Nephron progenitor cell (in vitro differentiated cells): ENCODE measurements around the gene FPR2.
"Not testable (repeated sequence)": the region's sequence is repeated elsewhere in the genome, so short reads cannot be mapped to it uniquely, and the experiment has no call there.

ENCODE experiments used
- DNase-seq: peaks from one replicate; pipeline ENCODE4 v3.0.0; 2021
- H3K27ac Mint-ChIP-seq: 2 replicates; pipeline ENCODE4 v1.8.0; 2021; ENCODE audit warnings: mild to moderate bottlenecking, moderate library complexity, mixed read lengths
- H3K27me3 Mint-ChIP-seq: 2 replicates; pipeline ENCODE4 v1.8.0; 2021; ENCODE audit warnings: mild to moderate bottlenecking, low read depth, mixed read lengths; ENCODE audit not compliant: poor library complexity
- H3K36me3 Mint-ChIP-seq: 2 replicates; pipeline ENCODE4 v1.8.0; 2021; ENCODE audit warnings: low read depth, mixed read lengths
- H3K4me1 Mint-ChIP-seq: 2 replicates; pipeline ENCODE4 v1.8.0; 2021; ENCODE audit warnings: mixed read lengths
- H3K4me3 Mint-ChIP-seq: 2 replicates; pipeline ENCODE4 v1.8.0; 2021; ENCODE audit warnings: mild to moderate bottlenecking, moderate library complexity, mixed read lengths
- H3K9me3 Mint-ChIP-seq: 2 replicates; pipeline ENCODE4 v1.8.0; 2021; ENCODE audit warnings: mild to moderate bottlenecking, moderate library complexity, mixed read lengths
- TF ChIP-seq, protein P1 (sequence below): fragments of 200-600 bp; sonication (generic); IDR thresholded peaks from 2 replicates; pipeline ENCODE4 v1.5.0; 2021; ENCODE audit warnings: antibody characterized with exemption

The FPR2 gene

DNA sequence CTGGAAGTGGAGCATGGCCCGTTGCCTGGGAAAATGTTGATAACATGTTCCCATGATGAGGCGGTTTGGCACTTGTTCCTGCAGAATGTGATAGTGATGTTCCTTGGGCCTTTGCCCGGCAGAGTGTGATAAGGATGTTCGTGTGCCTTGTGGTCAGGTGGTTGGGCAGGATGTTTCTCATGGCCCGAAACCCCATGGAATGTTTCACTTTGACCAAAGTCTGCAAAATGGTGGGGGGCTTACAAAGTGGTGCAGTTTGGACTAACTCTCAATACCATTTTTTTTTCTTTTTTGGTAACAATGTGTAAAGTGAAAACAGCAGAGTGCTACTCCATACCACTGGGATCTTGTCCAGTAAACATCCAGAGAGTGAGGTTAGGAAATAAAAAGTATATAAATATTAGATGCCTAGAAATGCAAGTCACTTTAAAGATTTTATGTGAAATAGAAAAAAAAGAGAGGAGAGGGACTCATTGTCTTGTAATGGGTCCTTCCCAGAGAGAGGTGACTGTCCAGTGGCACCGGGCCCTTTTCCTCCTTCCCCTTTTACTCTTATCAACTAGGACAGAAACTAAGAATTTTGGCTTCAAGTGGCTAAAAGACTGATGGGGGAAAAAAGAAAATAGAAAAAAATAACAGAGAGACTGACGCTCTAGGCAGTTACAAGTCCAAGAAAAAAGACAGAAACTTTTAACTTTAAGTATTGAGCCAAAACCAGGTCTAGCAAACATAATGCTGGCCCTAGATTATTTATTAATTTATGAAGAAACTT lies 39.7 kb downstream of the FPR2 start:
- Mint-ChIP-seq H3K4me3 (no peak overlapping the region), H3K27me3 (peaks cover 3% of the 10 kb centered on the region), H3K27ac (no peak overlapping the region), H3K4me1 (no peaks in the 10 kb centered on the region), H3K9me3 (peaks cover 81% of the 10 kb centered on the region), H3K36me3 (no peaks in the 10 kb centered on the region)
- TF ChIP-seq, protein P1, sequence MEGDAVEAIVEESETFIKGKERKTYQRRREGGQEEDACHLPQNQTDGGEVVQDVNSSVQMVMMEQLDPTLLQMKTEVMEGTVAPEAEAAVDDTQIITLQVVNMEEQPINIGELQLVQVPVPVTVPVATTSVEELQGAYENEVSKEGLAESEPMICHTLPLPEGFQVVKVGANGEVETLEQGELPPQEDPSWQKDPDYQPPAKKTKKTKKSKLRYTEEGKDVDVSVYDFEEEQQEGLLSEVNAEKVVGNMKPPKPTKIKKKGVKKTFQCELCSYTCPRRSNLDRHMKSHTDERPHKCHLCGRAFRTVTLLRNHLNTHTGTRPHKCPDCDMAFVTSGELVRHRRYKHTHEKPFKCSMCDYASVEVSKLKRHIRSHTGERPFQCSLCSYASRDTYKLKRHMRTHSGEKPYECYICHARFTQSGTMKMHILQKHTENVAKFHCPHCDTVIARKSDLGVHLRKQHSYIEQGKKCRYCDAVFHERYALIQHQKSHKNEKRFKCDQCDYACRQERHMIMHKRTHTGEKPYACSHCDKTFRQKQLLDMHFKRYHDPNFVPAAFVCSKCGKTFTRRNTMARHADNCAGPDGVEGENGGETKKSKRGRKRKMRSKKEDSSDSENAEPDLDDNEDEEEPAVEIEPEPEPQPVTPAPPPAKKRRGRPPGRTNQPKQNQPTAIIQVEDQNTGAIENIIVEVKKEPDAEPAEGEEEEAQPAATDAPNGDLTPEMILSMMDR: no peak
- DNase-seq: no peak

DNA sequence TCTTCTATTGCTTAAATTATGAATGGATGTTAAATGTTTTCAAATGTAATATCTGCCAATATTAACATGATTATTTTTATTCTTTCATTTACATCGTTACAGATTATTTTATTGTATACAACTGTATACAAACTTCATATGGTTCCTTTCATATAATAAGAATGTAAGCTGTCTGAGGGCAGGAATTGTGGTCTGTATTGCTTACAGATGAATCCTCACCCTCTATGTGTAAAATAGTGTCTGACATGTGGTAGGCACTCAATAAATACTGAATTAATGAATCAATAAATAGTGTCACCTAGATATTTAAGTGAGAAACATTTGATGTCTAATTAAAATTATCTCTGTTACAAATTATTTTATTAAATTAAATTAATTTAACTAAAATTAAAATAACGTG lies 41.8 kb downstream of the FPR2 start:
- no peaks in the 10 kb centered on the region for H3K4me1 Mint-ChIP-seq
- no peak overlapping the region for H3K27ac Mint-ChIP-seq
- H3K4me3 Mint-ChIP-seq: no peak overlapping the region
- TF ChIP-seq, protein P1: no peak
- peaks cover 77% of the 10 kb centered on the region for H3K9me3 Mint-ChIP-seq
- no peak for DNase-seq
- no peaks in the 10 kb centered on the region for H3K27me3 Mint-ChIP-seq
- H3K36me3 Mint-ChIP-seq: no peaks in the 10 kb centered on the region

DNA sequence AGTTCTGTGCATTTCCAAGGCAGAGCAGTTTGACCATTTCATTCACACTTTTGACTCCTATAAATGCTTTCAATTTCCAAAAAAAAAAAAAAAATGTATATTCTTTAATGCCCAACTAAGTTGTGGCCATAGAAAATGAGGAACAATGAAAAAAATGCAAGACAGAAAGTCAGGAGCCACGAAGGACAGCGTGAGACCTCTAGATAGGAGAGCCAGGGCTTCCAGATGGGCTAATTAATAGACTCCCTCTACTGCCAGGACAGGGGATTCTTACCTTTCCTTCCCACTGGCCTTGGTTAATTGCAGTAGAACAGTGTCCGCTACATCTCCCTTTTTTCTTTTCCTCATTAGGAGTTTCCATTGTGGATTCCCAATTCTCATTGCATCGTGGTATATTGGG lies 42.5 kb downstream of the FPR2 start:
- H3K36me3 Mint-ChIP-seq: no peaks in the 10 kb centered on the region
- H3K27me3 Mint-ChIP-seq: no peaks in the 10 kb centered on the region
- H3K9me3 Mint-ChIP-seq: peaks cover 77% of the 10 kb centered on the region
- TF ChIP-seq, protein P1: no peak
- H3K4me1 Mint-ChIP-seq: no peaks in the 10 kb centered on the region
- no peak overlapping the region for H3K4me3 Mint-ChIP-seq
- H3K27ac Mint-ChIP-seq: no peak overlapping the region
- no peak for DNase-seq

DNA sequence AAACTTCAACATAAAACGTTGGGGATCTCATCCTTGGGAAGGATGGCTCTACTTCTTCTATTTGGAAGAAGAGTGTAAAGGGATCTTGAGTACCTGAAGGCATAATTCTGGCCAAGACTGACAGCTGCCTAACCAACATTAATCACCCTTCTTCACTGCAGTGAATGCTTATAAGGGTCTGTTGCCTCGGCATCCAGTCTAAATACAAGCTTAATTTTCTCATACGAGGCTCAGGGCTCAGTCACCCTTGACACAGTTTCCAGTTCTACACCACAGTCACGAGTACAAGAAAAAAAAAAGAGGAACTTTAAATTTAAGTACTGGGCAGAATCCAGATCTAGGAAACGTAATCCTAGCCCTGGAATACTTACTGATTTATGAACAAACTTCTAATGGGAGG lies 43.0 kb downstream of the FPR2 start:
- no peaks in the 10 kb centered on the region for H3K27me3 Mint-ChIP-seq
- H3K36me3 Mint-ChIP-seq: no peaks in the 10 kb centered on the region
- H3K4me3 Mint-ChIP-seq: no peak overlapping the region
- TF ChIP-seq, protein P1: no peak
- no peak overlapping the region for H3K27ac Mint-ChIP-seq
- no peaks in the 10 kb centered on the region for H3K4me1 Mint-ChIP-seq
- DNase-seq: no peak
- peaks cover 77% of the 10 kb centered on the region for H3K9me3 Mint-ChIP-seq

DNA sequence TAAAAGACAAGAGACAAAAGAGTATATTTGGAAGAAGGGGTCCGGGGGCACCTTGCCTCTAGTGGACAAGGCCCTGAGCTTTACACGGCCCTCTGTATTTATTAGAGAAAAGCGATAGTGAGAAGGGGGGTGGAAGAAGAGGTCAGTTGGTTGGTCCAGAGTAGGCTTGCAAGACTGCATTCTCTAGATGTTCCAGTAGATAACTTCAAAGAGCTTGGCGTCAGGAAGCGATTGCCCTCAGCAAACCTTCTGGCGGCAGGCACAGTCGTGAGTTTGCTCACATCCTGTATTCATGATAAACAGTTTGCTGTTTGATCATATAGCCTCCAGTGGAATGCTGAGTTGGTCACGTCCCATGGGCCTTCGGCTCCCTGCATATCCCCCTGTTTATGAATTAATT lies 43.8 kb downstream of the FPR2 start:
- not testable (repeated sequence) for H3K27ac Mint-ChIP-seq, H3K4me1 Mint-ChIP-seq, H3K4me3 Mint-ChIP-seq, H3K27me3 Mint-ChIP-seq, H3K36me3 Mint-ChIP-seq, DNase-seq
- peaks cover 76% of the 10 kb centered on the region for H3K9me3 Mint-ChIP-seq

DNA sequence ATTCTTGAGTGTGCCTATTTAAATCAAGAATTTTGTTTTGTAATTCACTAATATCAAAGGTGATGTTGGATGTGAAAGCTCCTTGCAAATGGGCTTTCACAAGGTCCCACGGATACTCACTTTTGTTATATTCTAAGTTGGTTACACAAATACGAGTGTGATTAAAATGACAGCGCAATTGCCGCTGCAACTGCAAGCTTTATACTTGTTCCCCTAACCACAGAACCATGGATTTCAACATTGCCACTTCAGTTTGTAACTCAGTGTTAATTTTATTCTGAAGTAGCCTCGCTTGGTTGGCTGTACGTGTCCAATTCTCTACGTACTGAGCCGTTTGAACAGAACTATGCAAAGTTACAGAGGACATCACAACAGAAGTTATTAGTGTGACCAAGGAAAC lies 44.4 kb downstream of the FPR2 start:
- H3K27me3 Mint-ChIP-seq, H3K27ac Mint-ChIP-seq, H3K4me1 Mint-ChIP-seq, H3K4me3 Mint-ChIP-seq, H3K36me3 Mint-ChIP-seq, DNase-seq: not testable (repeated sequence)
- peaks cover 72% of the 10 kb centered on the region for H3K9me3 Mint-ChIP-seq

DNA sequence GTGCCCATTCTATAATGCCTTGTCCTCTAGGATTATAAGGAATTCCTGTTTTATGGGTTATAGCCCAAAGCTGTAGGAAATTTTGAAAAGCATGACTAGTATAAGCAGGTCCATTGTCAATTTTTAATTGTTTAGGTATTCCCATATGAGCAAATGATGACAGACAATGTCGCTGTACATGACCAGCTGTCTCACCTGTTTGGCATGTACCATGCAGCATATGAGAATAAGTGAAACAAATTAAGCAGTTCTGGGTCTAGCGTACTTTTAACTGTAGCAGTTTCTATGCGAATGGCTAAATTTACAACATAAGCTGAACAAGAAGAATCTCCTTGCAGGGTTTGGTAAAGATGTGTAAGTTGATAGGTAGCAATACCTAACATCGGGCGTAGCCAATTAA lies 45.6 kb downstream of the FPR2 start:
- not testable (repeated sequence) for H3K27ac Mint-ChIP-seq, DNase-seq, H3K27me3 Mint-ChIP-seq, H3K4me3 Mint-ChIP-seq, H3K36me3 Mint-ChIP-seq, H3K4me1 Mint-ChIP-seq
- H3K9me3 Mint-ChIP-seq: peaks cover 75% of the 10 kb centered on the region
